ENCODE results near the gene HSD3B1. TPM values are rescaled to one million over a fixed set of nuclear protein-coding genes. Genes with fewer than 3 reads are reported as not detected.

The HSD3B1 gene
- polyA plus RNA-seq, 1 of the 3 experiments (the other 2 are of a cell fraction): not detected

DNA sequence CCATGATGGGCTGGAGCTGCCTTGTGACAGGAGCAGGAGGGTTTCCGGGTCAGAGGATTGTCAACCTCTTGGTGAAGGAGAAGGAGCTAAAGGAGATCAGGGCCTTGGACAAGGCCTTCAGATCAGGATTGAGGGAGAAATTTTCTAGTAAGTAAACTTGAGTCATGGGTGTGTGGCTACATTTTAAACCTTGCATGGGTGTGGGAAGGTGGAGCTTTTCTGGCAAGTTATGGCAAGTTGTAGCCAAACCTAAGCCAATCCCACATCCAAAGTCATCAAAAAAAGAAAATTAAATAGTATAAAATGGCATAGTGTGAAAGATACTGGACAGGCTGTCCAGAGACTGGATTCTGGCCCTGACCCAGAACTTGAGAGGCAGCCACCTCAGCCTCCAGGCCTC lies 39.8 kb upstream of the HSD3B1 start:
- H3K4me1 ChIP-seq (ENCODE audit: control insufficient read depth in 1 of 2, insufficient read depth in 2 of 2, low read depth in 1 of 2, low read length in 1 of 2): no peaks in the 10 kb centered on the region
- TF ChIP-seq NRF1 (IDR thresholded peaks at IDR 0.05; ENCODE audit: low read depth, low read length): no peak
- TF ChIP-seq, protein P1, sequence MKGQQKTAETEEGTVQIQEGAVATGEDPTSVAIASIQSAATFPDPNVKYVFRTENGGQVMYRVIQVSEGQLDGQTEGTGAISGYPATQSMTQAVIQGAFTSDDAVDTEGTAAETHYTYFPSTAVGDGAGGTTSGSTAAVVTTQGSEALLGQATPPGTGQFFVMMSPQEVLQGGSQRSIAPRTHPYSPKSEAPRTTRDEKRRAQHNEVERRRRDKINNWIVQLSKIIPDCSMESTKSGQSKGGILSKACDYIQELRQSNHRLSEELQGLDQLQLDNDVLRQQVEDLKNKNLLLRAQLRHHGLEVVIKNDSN (IDR thresholded peaks at IDR 0.05; ENCODE audit: borderline replicate concordance, low read depth): no peak
- no peak for TF ChIP-seq MXI1 (IDR thresholded peaks at IDR 0.05; ENCODE audit: low read depth, low read length)
- TF ChIP-seq YY1 (IDR thresholded peaks at IDR 0.05; ENCODE audit: low read depth): no peak
- no peak for TF ChIP-seq POLR2AphosphoS5 (IDR thresholded peaks at IDR 0.05; ENCODE audit: low read depth, low read length)
- no peak for TF ChIP-seq CHD2 (IDR thresholded peaks at IDR 0.05; ENCODE audit: low read length, partially characterized antibody)
- TF ChIP-seq, protein P2, sequence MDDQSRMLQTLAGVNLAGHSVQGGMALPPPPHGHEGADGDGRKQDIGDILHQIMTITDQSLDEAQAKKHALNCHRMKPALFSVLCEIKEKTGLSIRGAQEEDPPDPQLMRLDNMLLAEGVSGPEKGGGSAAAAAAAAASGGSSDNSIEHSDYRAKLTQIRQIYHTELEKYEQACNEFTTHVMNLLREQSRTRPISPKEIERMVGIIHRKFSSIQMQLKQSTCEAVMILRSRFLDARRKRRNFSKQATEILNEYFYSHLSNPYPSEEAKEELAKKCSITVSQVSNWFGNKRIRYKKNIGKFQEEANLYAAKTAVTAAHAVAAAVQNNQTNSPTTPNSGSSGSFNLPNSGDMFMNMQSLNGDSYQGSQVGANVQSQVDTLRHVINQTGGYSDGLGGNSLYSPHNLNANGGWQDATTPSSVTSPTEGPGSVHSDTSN (IDR thresholded peaks at IDR 0.05): no peak
- TF ChIP-seq, protein P3, sequence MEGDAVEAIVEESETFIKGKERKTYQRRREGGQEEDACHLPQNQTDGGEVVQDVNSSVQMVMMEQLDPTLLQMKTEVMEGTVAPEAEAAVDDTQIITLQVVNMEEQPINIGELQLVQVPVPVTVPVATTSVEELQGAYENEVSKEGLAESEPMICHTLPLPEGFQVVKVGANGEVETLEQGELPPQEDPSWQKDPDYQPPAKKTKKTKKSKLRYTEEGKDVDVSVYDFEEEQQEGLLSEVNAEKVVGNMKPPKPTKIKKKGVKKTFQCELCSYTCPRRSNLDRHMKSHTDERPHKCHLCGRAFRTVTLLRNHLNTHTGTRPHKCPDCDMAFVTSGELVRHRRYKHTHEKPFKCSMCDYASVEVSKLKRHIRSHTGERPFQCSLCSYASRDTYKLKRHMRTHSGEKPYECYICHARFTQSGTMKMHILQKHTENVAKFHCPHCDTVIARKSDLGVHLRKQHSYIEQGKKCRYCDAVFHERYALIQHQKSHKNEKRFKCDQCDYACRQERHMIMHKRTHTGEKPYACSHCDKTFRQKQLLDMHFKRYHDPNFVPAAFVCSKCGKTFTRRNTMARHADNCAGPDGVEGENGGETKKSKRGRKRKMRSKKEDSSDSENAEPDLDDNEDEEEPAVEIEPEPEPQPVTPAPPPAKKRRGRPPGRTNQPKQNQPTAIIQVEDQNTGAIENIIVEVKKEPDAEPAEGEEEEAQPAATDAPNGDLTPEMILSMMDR (IDR thresholded peaks at IDR 0.05): no peak
- TF ChIP-seq EP300 (IDR thresholded peaks at IDR 0.05; ENCODE audit: borderline replicate concordance in 1 of 2, low read depth in 1 of 2, low read length in 1 of 2): no peak
- TF ChIP-seq TEAD4 (IDR thresholded peaks at IDR 0.05; ENCODE audit: borderline replicate concordance, insufficient read depth): no peak
- no peak for TF ChIP-seq EZH2phosphoT487 (IDR thresholded peaks at IDR 0.05; ENCODE audit: borderline replicate concordance, low read depth)
- TF ChIP-seq SMC3 (IDR thresholded peaks at IDR 0.05; ENCODE audit: low read depth, low read length): no peak
- TF ChIP-seq GATA2 (CRISPR knock-in tag; IDR thresholded peaks at IDR 0.05): no peak
- TF ChIP-seq FOXJ3 (CRISPR knock-in tag; IDR thresholded peaks at IDR 0.05): no peak
- no peak overlapping the region for H3K9ac ChIP-seq
- H3K27me3 ChIP-seq (ENCODE audit: insufficient read depth): peaks cover 31% of the 10 kb centered on the region; the same call in 1 of the 2 replicates
- no peak overlapping the region for H2AFZ ChIP-seq (ENCODE audit: low read depth)
- H3K27ac ChIP-seq (ENCODE audit: low read depth in 2 of 2, low read length in 1 of 2): no peak overlapping the region
- H4K20me1 ChIP-seq (ENCODE audit: insufficient read depth): no peaks in the 10 kb centered on the region
- H3K9me2 ChIP-seq: no peaks in the 10 kb centered on the region
- 9% methylated on average over 1 of the region's 1 CpG for WGBS (ENCODE audit: low lambda C conversion rate)
- CTCF ChIA-PET: interaction anchor here (0.7 kb wide), 1 partner anchor 9 kb away, joined by 3 read pairs; no protein-coding TSS in a partner anchor
- H3K79me2 ChIP-seq (ENCODE audit: insufficient read depth): no peaks in the 10 kb centered on the region
- no peaks in the 10 kb centered on the region for H3K9me3 ChIP-seq
- H3F3A ChIP-seq (replicated peaks; ENCODE audit: insufficient read depth): no peaks in the 10 kb centered on the region
- H3K4me3 ChIP-seq (ENCODE audit: low read depth in 2 of 2, low read length in 1 of 2): no peak overlapping the region
- POLR2A ChIA-PET: no interaction called here
- no peak for DNase-seq
- no peaks in the 10 kb centered on the region for H3K36me3 ChIP-seq (replicated peaks in 1 of 2; ENCODE audit: control insufficient read depth in 1 of 2, insufficient read depth in 2 of 2, low read length in 1 of 2)
- H3K4me2 ChIP-seq: no peak overlapping the region
